Measurements from ENCODE around the gene DACT3. TPM values are rescaled to one million over a fixed set of nuclear protein-coding genes. Genes with fewer than 3 reads are reported as not detected.

The DACT3 gene
- total and polyA plus RNA-seq, 2 of the 4 experiments (the other 2 are of a cell fraction): 1.6 to 4.9 TPM

GRCh38 chr19:46622118-46622446 is 38.9 kb downstream of the DACT3 start:
- intact Hi-C loops (cut with micrococcal nuclease): no loop called here
- Histone ChIP-seq H3K4me3 (ENCODE audit: insufficient read depth, low read depth, low read length) (no peak overlapping the region), H3K56ac (ENCODE audit: extremely low read depth, insufficient read depth, low read length) (no peak overlapping the region), H3K4me1 (ENCODE audit: control insufficient read depth, insufficient read depth, low read length) (peaks cover 42% of the 10 kb centered on the region), H4K20me1 (ENCODE audit: insufficient read depth, low read length) (peaks cover 11% of the 10 kb centered on the region), H2AK5ac (ENCODE audit: low read depth, low read length) (peak overlapping the region; percentile 88), H2BK120ac (ENCODE audit: low read depth, low read length) (no peak overlapping the region), H3K9ac (ENCODE audit: low read depth, low read length) (no peak overlapping the region), H3K18ac (ENCODE audit: low read depth, low read length) (no peak overlapping the region), H2AFZ (replicated peaks; ENCODE audit: low read length, poor library complexity) (no peak overlapping the region), H2BK5ac (ENCODE audit: low read depth, low read length, poor library complexity, severe bottlenecking) (no peak overlapping the region), H3K9me1 (ENCODE audit: insufficient read depth, low read length) (peaks cover 25% of the 10 kb centered on the region), H2BK20ac (ENCODE audit: low read depth, low read length) (peak overlapping the region; percentile 49; the same call in 1 of the 2 replicates), H2AK9ac (replicated peaks; ENCODE audit: low read depth, low read length, poor library complexity) (no peak overlapping the region), H4K5ac (ENCODE audit: low read depth, low read length) (no peak overlapping the region), H3K14ac (replicated peaks; ENCODE audit: low read depth, low read length) (no peak overlapping the region), H3K23ac (ENCODE audit: low read depth, low read length) (no peak overlapping the region), H2BK15ac (ENCODE audit: low read depth, low read length) (no peak overlapping the region), H3K79me1 (ENCODE audit: low read depth in 1 of 2, low read length in 2 of 2) (peaks cover 0 to 23% of the 10 kb centered on the region in 2 experiments; a peak in 1 of 4 replicates), H4K8ac (ENCODE audit: low read depth in 2 of 2, low read length in 2 of 2) (no peak overlapping the region), H3K27me3 (ENCODE audit: control insufficient read depth, insufficient read depth, low read length) (no peaks in the 10 kb centered on the region), H3K4me2 (ENCODE audit: low read depth, low read length) (no peak overlapping the region), H4K91ac (ENCODE audit: insufficient read depth, low read depth, low read length) (no peak overlapping the region; the same call in 1 of the 2 replicates), H3K27ac (ENCODE audit: insufficient read depth, low read length) (no peak overlapping the region), H3K9me3 (ENCODE audit: control insufficient read depth, insufficient read depth, low read length) (no peaks in the 10 kb centered on the region), H3K36me3 (ENCODE audit: control insufficient read depth, insufficient read depth, low read length) (no peaks in the 10 kb centered on the region), H3K4ac (ENCODE audit: low read depth, low read length) (peak overlapping the region; percentile 15; the same call in 1 of the 2 replicates)
- 71% methylated on average over 4 of the region's 7 CpGs; no CpG with 5 or more reads in 1 of the 2 experiments for WGBS, 2 experiments (ENCODE audit: extremely low coverage in 2 of 2, insufficient read length in 1 of 2)
- ATAC-seq (ENCODE audit: low read depth): no peak
- POLR2A ChIA-PET (ENCODE audit: unreplicated experiment): no interaction called here
- CTCF ChIA-PET: no interaction called here
- in situ Hi-C loops (cut with MboI; ENCODE audit: low sequenced_read_pairs): no loop called here
- TF ChIP-seq SMC3 (IDR thresholded peaks at IDR 0.05; ENCODE audit: low read depth, low read length) (no peak), BHLHE40 (IDR thresholded peaks at IDR 0.05; ENCODE audit: low read depth, low read length) (no peak), MAFK (IDR thresholded peaks at IDR 0.05; ENCODE audit: low read depth, low read length) (no peak), CTCF (conservative IDR thresholded peaks at IDR 0.05; ENCODE audit: low read depth, low read length) (no peak), NFE2L2 (IDR thresholded peaks at IDR 0.05; ENCODE audit: low read depth, low read length) (no peak), MAZ (IDR thresholded peaks at IDR 0.05; ENCODE audit: borderline replicate concordance, low read depth, low read length) (no peak), CEBPB (IDR thresholded peaks at IDR 0.05; ENCODE audit: low read depth, low read length) (no peak), FOS (IDR thresholded peaks at IDR 0.05; ENCODE audit: low read depth, low read length) (no peak), RCOR1 (IDR thresholded peaks at IDR 0.05; ENCODE audit: insufficient replicate concordance, low read length) (no peak), MXI1 (IDR thresholded peaks at IDR 0.05; ENCODE audit: borderline replicate concordance, low read depth, low read length) (no peak), RAD21 (IDR thresholded peaks at IDR 0.05; ENCODE audit: low read length) (no peak), CHD1 (IDR thresholded peaks at IDR 0.05; ENCODE audit: low read depth, low read length) (no peak), ELK1 (IDR thresholded peaks at IDR 0.05; ENCODE audit: borderline replicate concordance, low read depth, low read length) (no peak), RFX5 (IDR thresholded peaks at IDR 0.05; ENCODE audit: low read depth, low read length) (no peak), POLR2A (IDR thresholded peaks at IDR 0.05; ENCODE audit: low read depth, low read length) (no peak)
- TF ChIP-seq, protein P1, sequence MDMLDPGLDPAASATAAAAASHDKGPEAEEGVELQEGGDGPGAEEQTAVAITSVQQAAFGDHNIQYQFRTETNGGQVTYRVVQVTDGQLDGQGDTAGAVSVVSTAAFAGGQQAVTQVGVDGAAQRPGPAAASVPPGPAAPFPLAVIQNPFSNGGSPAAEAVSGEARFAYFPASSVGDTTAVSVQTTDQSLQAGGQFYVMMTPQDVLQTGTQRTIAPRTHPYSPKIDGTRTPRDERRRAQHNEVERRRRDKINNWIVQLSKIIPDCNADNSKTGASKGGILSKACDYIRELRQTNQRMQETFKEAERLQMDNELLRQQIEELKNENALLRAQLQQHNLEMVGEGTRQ (IDR thresholded peaks at IDR 0.05; ENCODE audit: low read depth, low read length): no peak
- BruUV-seq (replicated peaks): no TSS peak
- dilution Hi-C loops (cut with HindIII; ENCODE audit: low sequenced_read_pairs, unreplicated experiment): no loop called here
- no peak for DNase-seq
